Measurements from ENCODE around the gene RAI1.

GRCh38 chr17:17755715-17756114 is 74.5 kb downstream of the RAI1 start:
- TF ChIP-seq CTCF (IDR thresholded peaks at IDR 0.05) (no peak), POLR2A (IDR thresholded peaks at IDR 0.05) (no peak)

Data from adrenal gland (tissue), 5 donors.